WTC11 (cell line): ENCODE measurements around the gene TNP2. TPM values are rescaled to one million over a fixed set of nuclear protein-coding genes. Genes with fewer than 3 reads are reported as not detected.

ENCODE experiments used
- ETV6 ChIP-seq: sonication (generic); formaldehyde crosslinking; IDR thresholded peaks from 2 replicates; pipeline ENCODE4 v1.8.1; 2022; ENCODE audit warnings: mild to moderate bottlenecking, missing genetic modification reagents
- FOXJ3 ChIP-seq: sonication (generic); formaldehyde crosslinking; IDR thresholded peaks from 2 replicates; pipeline ENCODE4 v1.9.0; 2021; ENCODE audit warnings: missing genetic modification reagents, mild to moderate bottlenecking, borderline replicate concordance
- GRHL2 ChIP-seq: fragments of 250-450 bp; sonication (Bioruptor Pico); IDR thresholded peaks from 2 replicates; pipeline ENCODE4 v1.8.0; 2022; ENCODE audit warnings: mild to moderate bottlenecking, moderate library complexity; ENCODE audit not compliant: insufficient replicate concordance, severe bottlenecking
- PRRX2 ChIP-seq: fragments of 250-450 bp; sonication (Bioruptor Pico); IDR thresholded peaks from 2 replicates; pipeline ENCODE4 v1.8.0; 2021; ENCODE audit warnings: mild to moderate bottlenecking
- SMAD4 ChIP-seq: sonication (generic); formaldehyde crosslinking; IDR thresholded peaks from 2 replicates; pipeline ENCODE4 v1.8.0; 2022; ENCODE audit warnings: mild to moderate bottlenecking, missing genetic modification reagents
- SP1 ChIP-seq: sonication (generic); formaldehyde crosslinking; conservative IDR thresholded peaks from 2 replicates; pipeline ENCODE4 v1.8.1; 2022; ENCODE audit warnings: missing genetic modification reagents
- TEAD1 ChIP-seq: sonication (generic); formaldehyde crosslinking; IDR thresholded peaks from 2 replicates; pipeline ENCODE4 v1.8.0; 2022; ENCODE audit warnings: mild to moderate bottlenecking, missing genetic modification reagents
- ZNF121 ChIP-seq: sonication (generic); formaldehyde crosslinking; IDR thresholded peaks from 2 replicates; pipeline ENCODE4 v1.8.0; 2023; ENCODE audit warnings: missing genetic modification reagents
- ZNF138 ChIP-seq: sonication (generic); formaldehyde crosslinking; conservative IDR thresholded peaks from 2 replicates; pipeline ENCODE4 v1.8.1; 2022; ENCODE audit warnings: mild to moderate bottlenecking, moderate library complexity, missing genetic modification reagents
- ZNF219 ChIP-seq: sonication (generic); formaldehyde crosslinking; IDR thresholded peaks from 2 replicates; pipeline ENCODE4 v1.8.0; 2023; ENCODE audit warnings: missing genetic modification reagents, mild to moderate bottlenecking, borderline replicate concordance
- ZNF317 ChIP-seq: sonication (generic); formaldehyde crosslinking; IDR thresholded peaks from 2 replicates; pipeline ENCODE4 v1.8.1; 2023; ENCODE audit warnings: low read depth, mild to moderate bottlenecking, moderate library complexity, missing genetic modification reagents, borderline replicate concordance
- total RNA-seq: library from RNA; stranded (reverse); gene quantifications from 3 replicates; pipeline ENCODE4 v1.2.3, GENCODE V29; 2021
- TF ChIP-seq, protein P1 (sequence below): sonication (generic); formaldehyde crosslinking; conservative IDR thresholded peaks from 2 replicates; pipeline ENCODE4 v1.8.1; 2023; ENCODE audit warnings: mild to moderate bottlenecking, low read depth, missing genetic modification reagents, moderate library complexity
- TF ChIP-seq, protein P2 (sequence below): fragments of 250-450 bp; sonication (Bioruptor Pico); conservative IDR thresholded peaks from 2 replicates; pipeline ENCODE4 v1.9.0; 2021; ENCODE audit warnings: mild to moderate bottlenecking
- TF ChIP-seq, protein P3 (sequence below): sonication (generic); formaldehyde crosslinking; IDR thresholded peaks from 2 replicates; pipeline ENCODE4 v1.8.1; 2022; ENCODE audit warnings: missing genetic modification reagents, borderline replicate concordance
- TF ChIP-seq, protein P4 (sequence below): fragments of 250-450 bp; sonication (Bioruptor Pico); IDR thresholded peaks from 2 replicates; pipeline ENCODE4 v1.9.0; 2021; ENCODE audit warnings: mild to moderate bottlenecking
- TF ChIP-seq, protein P5 (sequence below): fragments of 250-450 bp; sonication (Bioruptor Pico); IDR thresholded peaks from 2 replicates; pipeline ENCODE4 v1.8.0; 2021; ENCODE audit warnings: mild to moderate bottlenecking
- TF ChIP-seq, protein P6 (sequence below): sonication (generic); formaldehyde crosslinking; conservative IDR thresholded peaks from 2 replicates; pipeline ENCODE4 v1.8.1; 2022; ENCODE audit warnings: mild to moderate bottlenecking, missing genetic modification reagents
- TF ChIP-seq, protein P7 (sequence below): fragments of 200-600 bp; IDR thresholded peaks from 2 replicates; pipeline ENCODE4 v1.8.0; 2022; ENCODE audit warnings: antibody characterized with exemption
- TF ChIP-seq, protein P8 (sequence below): fragments of 250-450 bp; sonication (Bioruptor Pico); IDR thresholded peaks from 2 replicates; pipeline ENCODE4 v1.9.0; 2021; ENCODE audit warnings: moderate library complexity, mild to moderate bottlenecking, inconsistent platforms, borderline replicate concordance
- TF ChIP-seq, protein P9 (sequence below): sonication (generic); formaldehyde crosslinking; IDR thresholded peaks from 2 replicates; pipeline ENCODE4 v1.8.1; 2023; ENCODE audit warnings: mild to moderate bottlenecking, missing genetic modification reagents, moderate library complexity
- TF ChIP-seq, protein P10 (sequence below): sonication (generic); formaldehyde crosslinking; IDR thresholded peaks from 2 replicates; pipeline ENCODE4 v1.8.1; 2023; ENCODE audit warnings: mild to moderate bottlenecking, missing genetic modification reagents, moderate library complexity

Gene TNP2
- total RNA-seq, 1 experiment from 2014 or later: not detected

DNA sequence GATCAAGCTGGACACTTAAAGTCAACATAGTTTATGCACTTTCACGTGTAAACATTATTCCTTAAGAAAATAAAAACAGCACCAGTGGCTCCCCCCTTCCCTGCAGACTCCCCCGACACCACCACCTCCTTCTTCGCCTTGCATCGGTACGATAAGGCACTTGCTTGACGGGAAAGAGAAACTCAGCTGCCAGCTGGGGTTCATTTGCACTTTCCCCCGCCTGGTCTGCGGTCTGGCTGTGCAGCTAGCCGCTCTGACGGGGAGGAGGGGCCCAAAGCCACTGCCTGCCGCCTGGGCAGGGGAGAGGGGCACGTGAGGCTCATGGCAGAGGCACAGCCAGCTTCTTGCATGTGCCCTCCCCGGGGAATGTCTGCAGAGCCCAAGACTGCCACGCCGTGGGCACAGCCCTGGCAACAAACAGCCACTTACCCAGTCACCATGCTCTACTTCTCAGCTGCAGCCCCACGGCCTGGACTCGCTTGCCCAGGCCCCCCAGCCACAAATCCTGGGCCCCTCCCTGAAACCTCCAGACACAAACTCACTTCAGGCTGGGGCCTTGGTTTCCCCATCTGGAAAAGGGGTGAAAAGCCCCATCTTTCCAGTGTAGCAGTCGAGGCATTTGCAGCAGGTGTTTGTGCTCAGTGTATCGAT lies 28.5 kb upstream of the TNP2 start (continued):
- TF ChIP-seq, protein P1, sequence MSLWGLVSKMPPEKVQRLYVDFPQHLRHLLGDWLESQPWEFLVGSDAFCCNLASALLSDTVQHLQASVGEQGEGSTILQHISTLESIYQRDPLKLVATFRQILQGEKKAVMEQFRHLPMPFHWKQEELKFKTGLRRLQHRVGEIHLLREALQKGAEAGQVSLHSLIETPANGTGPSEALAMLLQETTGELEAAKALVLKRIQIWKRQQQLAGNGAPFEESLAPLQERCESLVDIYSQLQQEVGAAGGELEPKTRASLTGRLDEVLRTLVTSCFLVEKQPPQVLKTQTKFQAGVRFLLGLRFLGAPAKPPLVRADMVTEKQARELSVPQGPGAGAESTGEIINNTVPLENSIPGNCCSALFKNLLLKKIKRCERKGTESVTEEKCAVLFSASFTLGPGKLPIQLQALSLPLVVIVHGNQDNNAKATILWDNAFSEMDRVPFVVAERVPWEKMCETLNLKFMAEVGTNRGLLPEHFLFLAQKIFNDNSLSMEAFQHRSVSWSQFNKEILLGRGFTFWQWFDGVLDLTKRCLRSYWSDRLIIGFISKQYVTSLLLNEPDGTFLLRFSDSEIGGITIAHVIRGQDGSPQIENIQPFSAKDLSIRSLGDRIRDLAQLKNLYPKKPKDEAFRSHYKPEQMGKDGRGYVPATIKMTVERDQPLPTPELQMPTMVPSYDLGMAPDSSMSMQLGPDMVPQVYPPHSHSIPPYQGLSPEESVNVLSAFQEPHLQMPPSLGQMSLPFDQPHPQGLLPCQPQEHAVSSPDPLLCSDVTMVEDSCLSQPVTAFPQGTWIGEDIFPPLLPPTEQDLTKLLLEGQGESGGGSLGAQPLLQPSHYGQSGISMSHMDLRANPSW (CRISPR knock-in tag): no peak
- TF ChIP-seq SP1 (no peak), ETV6 (CRISPR knock-in tag) (0 out of 2 replicates have a peak, but pooled peaks have one; percentile 74), FOXJ3 (CRISPR knock-in tag) (no peak), ZNF317 (CRISPR knock-in tag) (no peak), TEAD1 (CRISPR knock-in tag) (peak; percentile 47; the same call in 1 of the 2 replicates), PRRX2 (CRISPR knock-in tag) (no peak), ZNF121 (CRISPR knock-in tag) (no peak), ZNF219 (CRISPR knock-in tag) (no peak), ZNF138 (CRISPR knock-in tag) (no peak), SMAD4 (CRISPR knock-in tag) (no peak), GRHL2 (no peak)
- TF ChIP-seq, protein P2, sequence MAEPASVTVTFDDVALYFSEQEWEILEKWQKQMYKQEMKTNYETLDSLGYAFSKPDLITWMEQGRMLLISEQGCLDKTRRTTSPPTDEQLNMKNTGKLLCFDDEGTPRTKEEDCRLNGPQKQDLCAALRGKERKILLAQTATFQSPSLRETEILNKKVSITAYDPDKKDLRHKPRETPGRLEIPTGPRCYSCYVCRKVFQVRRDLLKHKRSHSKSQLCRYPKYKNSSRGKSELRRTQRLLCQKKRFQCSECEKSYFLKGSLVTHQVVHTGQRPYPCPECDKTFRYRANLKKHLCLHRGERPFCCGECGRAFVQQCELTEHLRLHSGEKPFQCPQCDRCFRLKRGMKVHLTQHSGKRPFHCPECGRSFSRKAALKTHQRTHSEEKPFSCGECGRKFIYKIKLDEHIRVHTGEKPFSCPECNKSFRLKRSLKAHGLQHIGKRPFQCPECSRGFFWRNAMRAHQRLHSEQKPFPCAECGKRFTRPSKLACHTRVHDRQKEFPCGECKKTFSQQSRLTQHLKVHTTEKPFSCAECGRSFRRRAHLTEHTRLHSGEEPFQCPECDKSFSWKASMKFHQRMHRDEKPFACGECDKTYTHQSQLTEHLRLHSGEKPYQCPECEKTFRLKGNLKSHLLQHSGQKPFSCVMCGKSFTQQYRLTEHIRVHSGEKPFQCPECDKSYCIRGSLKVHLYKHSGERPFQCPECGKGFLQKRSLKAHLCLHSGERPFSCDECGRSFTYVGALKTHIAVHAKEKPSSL: no peak
- TF ChIP-seq, protein P3, sequence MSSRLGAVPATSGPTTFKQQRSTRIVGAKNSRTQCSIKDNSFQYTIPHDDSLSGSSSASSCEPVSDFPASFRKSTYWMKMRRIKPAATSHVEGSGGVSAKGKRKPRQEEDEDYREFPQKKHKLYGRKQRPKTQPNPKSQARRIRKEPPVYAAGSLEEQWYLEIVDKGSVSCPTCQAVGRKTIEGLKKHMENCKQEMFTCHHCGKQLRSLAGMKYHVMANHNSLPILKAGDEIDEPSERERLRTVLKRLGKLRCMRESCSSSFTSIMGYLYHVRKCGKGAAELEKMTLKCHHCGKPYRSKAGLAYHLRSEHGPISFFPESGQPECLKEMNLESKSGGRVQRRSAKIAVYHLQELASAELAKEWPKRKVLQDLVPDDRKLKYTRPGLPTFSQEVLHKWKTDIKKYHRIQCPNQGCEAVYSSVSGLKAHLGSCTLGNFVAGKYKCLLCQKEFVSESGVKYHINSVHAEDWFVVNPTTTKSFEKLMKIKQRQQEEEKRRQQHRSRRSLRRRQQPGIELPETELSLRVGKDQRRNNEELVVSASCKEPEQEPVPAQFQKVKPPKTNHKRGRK (CRISPR knock-in tag): no peak
- TF ChIP-seq, protein P4, sequence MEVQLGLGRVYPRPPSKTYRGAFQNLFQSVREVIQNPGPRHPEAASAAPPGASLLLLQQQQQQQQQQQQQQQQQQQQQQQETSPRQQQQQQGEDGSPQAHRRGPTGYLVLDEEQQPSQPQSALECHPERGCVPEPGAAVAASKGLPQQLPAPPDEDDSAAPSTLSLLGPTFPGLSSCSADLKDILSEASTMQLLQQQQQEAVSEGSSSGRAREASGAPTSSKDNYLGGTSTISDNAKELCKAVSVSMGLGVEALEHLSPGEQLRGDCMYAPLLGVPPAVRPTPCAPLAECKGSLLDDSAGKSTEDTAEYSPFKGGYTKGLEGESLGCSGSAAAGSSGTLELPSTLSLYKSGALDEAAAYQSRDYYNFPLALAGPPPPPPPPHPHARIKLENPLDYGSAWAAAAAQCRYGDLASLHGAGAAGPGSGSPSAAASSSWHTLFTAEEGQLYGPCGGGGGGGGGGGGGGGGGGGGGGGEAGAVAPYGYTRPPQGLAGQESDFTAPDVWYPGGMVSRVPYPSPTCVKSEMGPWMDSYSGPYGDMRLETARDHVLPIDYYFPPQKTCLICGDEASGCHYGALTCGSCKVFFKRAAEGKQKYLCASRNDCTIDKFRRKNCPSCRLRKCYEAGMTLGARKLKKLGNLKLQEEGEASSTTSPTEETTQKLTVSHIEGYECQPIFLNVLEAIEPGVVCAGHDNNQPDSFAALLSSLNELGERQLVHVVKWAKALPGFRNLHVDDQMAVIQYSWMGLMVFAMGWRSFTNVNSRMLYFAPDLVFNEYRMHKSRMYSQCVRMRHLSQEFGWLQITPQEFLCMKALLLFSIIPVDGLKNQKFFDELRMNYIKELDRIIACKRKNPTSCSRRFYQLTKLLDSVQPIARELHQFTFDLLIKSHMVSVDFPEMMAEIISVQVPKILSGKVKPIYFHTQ: no peak
- TF ChIP-seq, protein P5, sequence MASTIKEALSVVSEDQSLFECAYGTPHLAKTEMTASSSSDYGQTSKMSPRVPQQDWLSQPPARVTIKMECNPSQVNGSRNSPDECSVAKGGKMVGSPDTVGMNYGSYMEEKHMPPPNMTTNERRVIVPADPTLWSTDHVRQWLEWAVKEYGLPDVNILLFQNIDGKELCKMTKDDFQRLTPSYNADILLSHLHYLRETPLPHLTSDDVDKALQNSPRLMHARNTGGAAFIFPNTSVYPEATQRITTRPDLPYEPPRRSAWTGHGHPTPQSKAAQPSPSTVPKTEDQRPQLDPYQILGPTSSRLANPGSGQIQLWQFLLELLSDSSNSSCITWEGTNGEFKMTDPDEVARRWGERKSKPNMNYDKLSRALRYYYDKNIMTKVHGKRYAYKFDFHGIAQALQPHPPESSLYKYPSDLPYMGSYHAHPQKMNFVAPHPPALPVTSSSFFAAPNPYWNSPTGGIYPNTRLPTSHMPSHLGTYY (CRISPR knock-in tag): no peak
- TF ChIP-seq, protein P6, sequence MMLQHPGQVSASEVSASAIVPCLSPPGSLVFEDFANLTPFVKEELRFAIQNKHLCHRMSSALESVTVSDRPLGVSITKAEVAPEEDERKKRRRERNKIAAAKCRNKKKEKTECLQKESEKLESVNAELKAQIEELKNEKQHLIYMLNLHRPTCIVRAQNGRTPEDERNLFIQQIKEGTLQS (CRISPR knock-in tag): no peak
- TF ChIP-seq, protein P7, sequence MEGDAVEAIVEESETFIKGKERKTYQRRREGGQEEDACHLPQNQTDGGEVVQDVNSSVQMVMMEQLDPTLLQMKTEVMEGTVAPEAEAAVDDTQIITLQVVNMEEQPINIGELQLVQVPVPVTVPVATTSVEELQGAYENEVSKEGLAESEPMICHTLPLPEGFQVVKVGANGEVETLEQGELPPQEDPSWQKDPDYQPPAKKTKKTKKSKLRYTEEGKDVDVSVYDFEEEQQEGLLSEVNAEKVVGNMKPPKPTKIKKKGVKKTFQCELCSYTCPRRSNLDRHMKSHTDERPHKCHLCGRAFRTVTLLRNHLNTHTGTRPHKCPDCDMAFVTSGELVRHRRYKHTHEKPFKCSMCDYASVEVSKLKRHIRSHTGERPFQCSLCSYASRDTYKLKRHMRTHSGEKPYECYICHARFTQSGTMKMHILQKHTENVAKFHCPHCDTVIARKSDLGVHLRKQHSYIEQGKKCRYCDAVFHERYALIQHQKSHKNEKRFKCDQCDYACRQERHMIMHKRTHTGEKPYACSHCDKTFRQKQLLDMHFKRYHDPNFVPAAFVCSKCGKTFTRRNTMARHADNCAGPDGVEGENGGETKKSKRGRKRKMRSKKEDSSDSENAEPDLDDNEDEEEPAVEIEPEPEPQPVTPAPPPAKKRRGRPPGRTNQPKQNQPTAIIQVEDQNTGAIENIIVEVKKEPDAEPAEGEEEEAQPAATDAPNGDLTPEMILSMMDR: no peak
- TF ChIP-seq, protein P8, sequence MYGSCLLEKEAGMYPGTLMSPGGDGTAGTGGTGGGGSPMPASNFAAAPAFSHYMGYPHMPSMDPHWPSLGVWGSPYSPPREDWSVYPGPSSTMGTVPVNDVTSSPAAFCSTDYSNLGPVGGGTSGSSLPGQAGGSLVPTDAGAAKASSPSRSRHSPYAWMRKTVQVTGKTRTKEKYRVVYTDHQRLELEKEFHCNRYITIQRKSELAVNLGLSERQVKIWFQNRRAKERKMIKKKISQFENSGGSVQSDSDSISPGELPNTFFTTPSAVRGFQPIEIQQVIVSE (CRISPR knock-in tag): no peak
- TF ChIP-seq, protein P9, sequence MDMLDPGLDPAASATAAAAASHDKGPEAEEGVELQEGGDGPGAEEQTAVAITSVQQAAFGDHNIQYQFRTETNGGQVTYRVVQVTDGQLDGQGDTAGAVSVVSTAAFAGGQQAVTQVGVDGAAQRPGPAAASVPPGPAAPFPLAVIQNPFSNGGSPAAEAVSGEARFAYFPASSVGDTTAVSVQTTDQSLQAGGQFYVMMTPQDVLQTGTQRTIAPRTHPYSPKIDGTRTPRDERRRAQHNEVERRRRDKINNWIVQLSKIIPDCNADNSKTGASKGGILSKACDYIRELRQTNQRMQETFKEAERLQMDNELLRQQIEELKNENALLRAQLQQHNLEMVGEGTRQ (CRISPR knock-in tag): peak; percentile 85
- TF ChIP-seq, protein P10, sequence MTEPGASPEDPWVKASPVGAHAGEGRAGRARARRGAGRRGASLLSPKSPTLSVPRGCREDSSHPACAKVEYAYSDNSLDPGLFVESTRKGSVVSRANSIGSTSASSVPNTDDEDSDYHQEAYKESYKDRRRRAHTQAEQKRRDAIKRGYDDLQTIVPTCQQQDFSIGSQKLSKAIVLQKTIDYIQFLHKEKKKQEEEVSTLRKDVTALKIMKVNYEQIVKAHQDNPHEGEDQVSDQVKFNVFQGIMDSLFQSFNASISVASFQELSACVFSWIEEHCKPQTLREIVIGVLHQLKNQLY (CRISPR knock-in tag): no peak
